Esophagus squamous epithelium (tissue), 4 donors: ENCODE measurements around the gene MAMDC2.

Experiments
- POLR2A ChIP-seq, 4 donors: fragments of 450-650 bp; IDR thresholded peaks; one replicate each; pipeline ENCODE4 v1.6.1; 2017; ENCODE audit warnings: antibody characterized with exemption in 4 of 4, mild to moderate bottlenecking in 4 of 4, moderate library complexity in 3 of 4
- TF ChIP-seq, protein P1 (sequence below), 6 experiments: fragments of 450-650 bp in 4 of 6; fragments of 200-600 bp in 2 of 6; sonication (generic) in 2 of 6; IDR thresholded peaks; one replicate each; pipeline ENCODE4 v1.5.1; 2016 to 2019; ENCODE audit warnings: antibody characterized with exemption in 6 of 6, mild to moderate bottlenecking in 4 of 6, moderate library complexity in 4 of 6

DNA sequence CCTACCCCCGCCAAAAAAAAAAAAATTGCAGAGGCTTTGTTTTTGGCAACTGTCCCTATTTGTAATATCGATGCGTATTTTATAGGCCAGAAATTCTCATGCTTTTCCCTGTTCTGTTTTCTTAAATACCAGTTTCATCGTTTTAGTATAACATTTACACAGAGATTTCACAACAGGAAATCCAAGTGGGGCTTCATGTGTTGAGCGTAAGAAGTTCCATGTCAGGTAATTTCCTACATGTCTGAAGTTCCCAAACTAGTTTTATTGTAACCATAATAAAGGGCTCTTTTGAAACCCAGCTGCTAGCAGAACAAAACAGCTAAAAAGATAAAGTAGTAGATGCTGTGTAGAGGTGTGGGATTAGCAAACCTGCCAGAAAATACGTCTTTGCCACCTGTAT is 219.3 kb downstream of the MAMDC2 start:
- TF ChIP-seq, protein P1, sequence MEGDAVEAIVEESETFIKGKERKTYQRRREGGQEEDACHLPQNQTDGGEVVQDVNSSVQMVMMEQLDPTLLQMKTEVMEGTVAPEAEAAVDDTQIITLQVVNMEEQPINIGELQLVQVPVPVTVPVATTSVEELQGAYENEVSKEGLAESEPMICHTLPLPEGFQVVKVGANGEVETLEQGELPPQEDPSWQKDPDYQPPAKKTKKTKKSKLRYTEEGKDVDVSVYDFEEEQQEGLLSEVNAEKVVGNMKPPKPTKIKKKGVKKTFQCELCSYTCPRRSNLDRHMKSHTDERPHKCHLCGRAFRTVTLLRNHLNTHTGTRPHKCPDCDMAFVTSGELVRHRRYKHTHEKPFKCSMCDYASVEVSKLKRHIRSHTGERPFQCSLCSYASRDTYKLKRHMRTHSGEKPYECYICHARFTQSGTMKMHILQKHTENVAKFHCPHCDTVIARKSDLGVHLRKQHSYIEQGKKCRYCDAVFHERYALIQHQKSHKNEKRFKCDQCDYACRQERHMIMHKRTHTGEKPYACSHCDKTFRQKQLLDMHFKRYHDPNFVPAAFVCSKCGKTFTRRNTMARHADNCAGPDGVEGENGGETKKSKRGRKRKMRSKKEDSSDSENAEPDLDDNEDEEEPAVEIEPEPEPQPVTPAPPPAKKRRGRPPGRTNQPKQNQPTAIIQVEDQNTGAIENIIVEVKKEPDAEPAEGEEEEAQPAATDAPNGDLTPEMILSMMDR (IDR thresholded peaks at IDR 0.05), result no peak
- no peak for TF ChIP-seq POLR2A (IDR thresholded peaks at IDR 0.05)
